Tibial nerve (tissue), 4 donors: ENCODE results near the gene LRRC15. TPM values are rescaled to one million over a fixed set of nuclear protein-coding genes. Genes with fewer than 3 reads are reported as not detected.

Experiments used
- DNase-seq, 2 donors: peaks; one replicate each; pipeline ENCODE4 v3.0.0-alpha.2; 2019; ENCODE audit warnings: low spot score in 2 of 2
- H3K27ac ChIP-seq, 4 donors: fragments of 200-600 bp; sonication (generic) in 3 of 4; one replicate each; pipeline ENCODE4 v1.5.1; 2017 to 2019; ENCODE audit warnings: mild to moderate bottlenecking in 1 of 4
- H3K27me3 ChIP-seq, 2 donors: fragments of 200-600 bp; sonication (generic) in 1 of 2; one replicate each; pipeline versions ENCODE4 v1.5.1 to v1.6.0; 2017 to 2019
- H3K36me3 ChIP-seq, 3 donors: fragments of 200-600 bp; sonication (generic); one replicate each; pipeline ENCODE4 v1.5.1; 2018 to 2019
- H3K4me1 ChIP-seq, 4 donors: fragments of 200-600 bp; sonication (generic) in 3 of 4; one replicate each; pipeline ENCODE4 v1.5.1; 2017 to 2019
- H3K4me3 ChIP-seq, 4 donors: fragments of 200-600 bp; sonication (generic) in 3 of 4; one replicate each; pipeline ENCODE4 v1.5.1; 2017 to 2019; ENCODE audit warnings: mild to moderate bottlenecking in 1 of 4, moderate library complexity in 1 of 4
- H3K9me3 ChIP-seq, 4 donors: fragments of 200-600 bp; sonication (generic) in 3 of 4; one replicate each; pipeline ENCODE4 v1.5.1; 2017 to 2019
- CTCF ChIP-seq, 5 experiments: fragments of 200-600 bp in 3 of 5; fragments of 450-650 bp in 2 of 5; sonication (generic) in 3 of 5; IDR thresholded peaks; one replicate each; pipeline ENCODE4 v1.5.1; 2016 to 2019; ENCODE audit warnings: antibody characterized with exemption in 5 of 5, mild to moderate bottlenecking in 3 of 5, moderate library complexity in 2 of 5
- EP300 ChIP-seq, 2 donors: sonication (generic); formaldehyde crosslinking; IDR thresholded peaks; one replicate each; pipeline ENCODE4 v1.6.1; 2017; ENCODE audit warnings: antibody characterized with exemption in 2 of 2, mild to moderate bottlenecking in 1 of 2
- POLR2A ChIP-seq, 2 donors: fragments of 450-650 bp; IDR thresholded peaks; one replicate each; pipeline ENCODE4 v1.6.1; 2017; ENCODE audit warnings: antibody characterized with exemption in 2 of 2, mild to moderate bottlenecking in 2 of 2, moderate library complexity in 2 of 2
- WGBS, 2 donors: methylation state at CpG; one replicate each; pipeline ENCODE4 v1.1.5; 2018; 5-methylcytosine and 5-hydroxymethylcytosine counted together
- total RNA-seq, 4 donors: library from RNA; depleted of rRNA; stranded (reverse); fragments of >200 nt; gene quantifications; one replicate each; pipeline ENCODE4 v1.1.0, GENCODE V29; 2016

LRRC15 gene
- total RNA-seq, 4 donors from 2014 or later: not detected

- H3K36me3 ChIP-seq: no peaks in the 10 kb centered on the region
- DNase-seq: no peak
- peaks cover 0 to 4% (median 0%) of the 10 kb centered on the region in 4 donors for H3K4me1 ChIP-seq
- WGBS, 2 donors: 67 to 68% methylated on average over 9 of the region's 9 CpGs
- H3K27me3 ChIP-seq: no peaks in the 10 kb centered on the region
- H3K4me3 ChIP-seq: no peak overlapping the region
- H3K9me3 ChIP-seq: no peaks in the 10 kb centered on the region
- H3K27ac ChIP-seq: no peak overlapping the region
- TF ChIP-seq POLR2A (IDR thresholded peaks at IDR 0.05) (no peak), CTCF (IDR thresholded peaks at IDR 0.05) (no peak), EP300 (IDR thresholded peaks at IDR 0.05) (no peak)
Measured at GRCh38 chr3:194339356-194339755, 30.2 kb downstream of the LRRC15 start.

GRCh38 chr3:194337965-194338753 is 31.4 kb downstream of the LRRC15 start:
- WGBS, 2 donors: 80 to 82% methylated on average over 13 of the region's 13 CpGs
- TF ChIP-seq CTCF (IDR thresholded peaks at IDR 0.05): no peak
- no peak for TF ChIP-seq POLR2A (IDR thresholded peaks at IDR 0.05)
- no peak for TF ChIP-seq EP300 (IDR thresholded peaks at IDR 0.05)

GRCh38 chr3:194336601-194337355 is 32.8 kb downstream of the LRRC15 start:
- peaks cover 0 to 11% (median 3%) of the 10 kb centered on the region in 4 donors for H3K4me1 ChIP-seq
- H3K27me3 ChIP-seq: peaks cover 0 to 13% of the 10 kb centered on the region in 2 donors
- no peak overlapping the region for H3K4me3 ChIP-seq
- H3K27ac ChIP-seq: no peak overlapping the region
- H3K36me3 ChIP-seq: no peaks in the 10 kb centered on the region
- 78 to 89% methylated on average over 17 of the region's 17 CpGs for WGBS, 2 donors
- TF ChIP-seq CTCF (IDR thresholded peaks at IDR 0.05) (no peak), POLR2A (IDR thresholded peaks at IDR 0.05) (no peak), EP300 (IDR thresholded peaks at IDR 0.05) (no peak)
- no peaks in the 10 kb centered on the region for H3K9me3 ChIP-seq
- DNase-seq: no peak

More at GRCh38 chr3:194337965-194338753, 31.4 kb downstream of the LRRC15 start:
- H3K4me1 ChIP-seq: peaks cover 0 to 9% (median 3%) of the 10 kb centered on the region in 4 donors
- peaks cover 0 to 6% of the 10 kb centered on the region in 2 donors for H3K27me3 ChIP-seq
- H3K27ac ChIP-seq: no peak overlapping the region
- H3K4me3 ChIP-seq: no peak overlapping the region
- DNase-seq: no peak
- no peaks in the 10 kb centered on the region for H3K9me3 ChIP-seq
- H3K36me3 ChIP-seq: no peaks in the 10 kb centered on the region

- Histone ChIP-seq H3K27ac (no peak overlapping the region), H3K27me3 (peaks cover 0 to 13% of the 10 kb centered on the region in 2 donors), H3K36me3 (no peaks in the 10 kb centered on the region), H3K9me3 (no peaks in the 10 kb centered on the region), H3K4me1 (peaks cover 0 to 11% (median 3%) of the 10 kb centered on the region in 4 donors), H3K4me3 (peak overlapping the region; percentile 20 to 54 (median 43))
- no peak for DNase-seq
- TF ChIP-seq CTCF (IDR thresholded peaks at IDR 0.05) (no peak), POLR2A (IDR thresholded peaks at IDR 0.05) (no peak), EP300 (IDR thresholded peaks at IDR 0.05) (no peak)
- WGBS, 2 donors: 36% methylated on average over 15 of the region's 15 CpGs
Measured at GRCh38 chr3:194333981-194334320, 35.6 kb downstream of the LRRC15 start.
